Stimulated activated naive CD4-positive, alpha-beta T cell (primary cell): ENCODE measurements around the gene GNAI2.

ENCODE experiments used
- DNase-seq, 6 experiments: peaks; one replicate each; lab custom pipeline; 2025; lab: John Stamatoyannopoulos, UW

GNAI2 gene

DNA sequence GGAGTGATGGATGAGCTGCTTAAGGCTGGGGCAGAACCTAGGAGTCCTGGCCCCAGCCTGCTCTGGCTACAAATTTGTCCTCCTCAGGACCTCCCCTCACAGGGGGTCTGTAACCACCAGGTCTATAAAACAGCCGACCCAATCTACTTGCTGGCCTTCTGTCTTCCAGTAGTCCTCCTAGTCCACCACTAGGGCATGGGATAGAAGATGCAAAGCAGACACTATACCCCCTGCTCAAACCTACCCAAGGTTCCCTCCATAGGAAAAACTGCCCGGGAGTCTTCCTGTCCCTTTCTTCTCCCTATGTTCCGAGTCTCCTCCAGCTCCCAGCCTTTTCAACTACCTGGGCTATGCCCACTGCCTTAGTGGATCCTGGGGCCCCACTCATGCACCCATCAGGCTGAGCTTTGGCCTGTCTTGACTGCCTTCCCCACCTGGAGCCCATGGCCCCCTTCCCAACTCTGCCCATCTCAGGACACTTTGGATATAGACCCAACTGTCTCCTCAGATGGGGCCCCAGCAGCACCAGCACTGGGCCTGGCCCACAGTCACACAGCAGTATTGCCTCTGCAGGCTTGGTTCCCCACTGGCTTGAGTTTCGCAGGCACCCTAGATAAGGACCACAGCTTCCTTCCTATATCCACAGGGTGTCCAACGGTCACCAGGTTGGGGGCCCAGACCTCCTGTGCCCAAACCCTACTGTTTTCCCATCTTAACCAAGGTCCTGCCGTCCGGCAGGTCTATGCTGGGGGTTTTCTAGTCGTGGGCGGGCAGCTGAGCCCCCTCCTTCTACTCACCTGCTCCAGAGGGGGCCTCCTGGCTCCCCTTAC is 62.1 kb downstream of the GNAI2 start:
- DNase-seq: peak in 1 of 6 experiments; percentile 31

DNA sequence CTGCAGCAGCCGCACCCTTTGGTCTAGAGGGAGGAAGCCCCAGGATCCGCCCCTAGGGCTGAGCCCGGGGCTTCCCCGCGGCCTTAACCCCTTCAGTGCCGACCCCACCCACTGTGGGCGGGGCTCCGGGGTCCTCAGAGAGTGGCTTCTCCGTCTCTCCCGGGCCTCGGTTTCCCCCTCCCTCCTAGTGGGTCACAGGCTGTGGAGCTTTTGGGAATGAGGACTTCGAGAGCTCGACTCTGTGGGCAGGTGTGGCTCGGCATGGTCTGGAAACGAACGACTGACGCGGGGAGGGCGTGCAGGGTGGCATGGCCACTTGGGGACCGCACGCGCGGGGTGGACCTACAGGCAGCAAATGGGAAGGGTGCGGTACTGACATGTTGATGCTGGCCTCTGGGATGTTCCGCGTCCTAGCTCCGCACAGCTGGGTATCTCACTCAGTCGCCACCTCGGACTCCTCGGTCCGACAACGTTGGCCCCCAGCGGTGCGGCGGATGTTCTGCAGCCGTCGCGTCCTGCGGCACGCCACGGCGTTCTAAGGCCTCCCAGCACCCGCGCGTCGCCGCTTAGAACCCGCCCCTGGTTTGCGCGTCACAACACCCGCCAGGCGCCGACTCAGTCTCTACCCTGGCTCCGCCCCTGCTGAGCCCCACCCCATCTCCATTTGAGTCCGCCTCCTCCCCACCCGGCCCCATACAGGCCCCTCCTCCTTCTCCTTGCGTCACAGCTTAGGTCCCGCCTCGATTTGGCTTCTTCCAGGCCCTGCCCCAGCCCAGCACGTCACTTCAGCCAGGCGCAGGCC is 63.0 kb downstream of the GNAI2 start, which contains the start of the genes HYAL3 and NAA80:
TSS of gene HYAL3 (minus strand) at position 570 of the 802 bp plus-strand sequence. CDS start 3,803 bp downstream, outside the sequence.
TSS of gene NAA80 (minus strand) at position 570 of the 802 bp plus-strand sequence. CDS start 1,942 bp downstream, outside the sequence.
- DNase-seq: peak; percentile 96 to 100 (median 99)

DNA sequence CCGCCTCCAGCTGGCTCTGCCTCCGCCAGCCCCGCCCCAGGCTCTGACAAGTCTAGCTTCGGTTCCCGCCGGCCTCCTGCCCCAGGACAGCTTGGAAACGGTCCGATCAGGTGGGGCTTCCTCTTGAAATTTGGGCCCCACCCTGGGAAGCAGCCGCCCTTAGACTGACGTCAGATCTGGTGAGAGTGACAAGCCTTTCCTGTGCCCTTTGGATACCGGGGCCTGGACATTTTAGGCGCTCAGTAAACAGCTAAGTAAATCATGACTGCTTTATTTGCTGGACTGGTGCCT is 63.6 kb downstream of the GNAI2 start:
- DNase-seq: no peak

DNA sequence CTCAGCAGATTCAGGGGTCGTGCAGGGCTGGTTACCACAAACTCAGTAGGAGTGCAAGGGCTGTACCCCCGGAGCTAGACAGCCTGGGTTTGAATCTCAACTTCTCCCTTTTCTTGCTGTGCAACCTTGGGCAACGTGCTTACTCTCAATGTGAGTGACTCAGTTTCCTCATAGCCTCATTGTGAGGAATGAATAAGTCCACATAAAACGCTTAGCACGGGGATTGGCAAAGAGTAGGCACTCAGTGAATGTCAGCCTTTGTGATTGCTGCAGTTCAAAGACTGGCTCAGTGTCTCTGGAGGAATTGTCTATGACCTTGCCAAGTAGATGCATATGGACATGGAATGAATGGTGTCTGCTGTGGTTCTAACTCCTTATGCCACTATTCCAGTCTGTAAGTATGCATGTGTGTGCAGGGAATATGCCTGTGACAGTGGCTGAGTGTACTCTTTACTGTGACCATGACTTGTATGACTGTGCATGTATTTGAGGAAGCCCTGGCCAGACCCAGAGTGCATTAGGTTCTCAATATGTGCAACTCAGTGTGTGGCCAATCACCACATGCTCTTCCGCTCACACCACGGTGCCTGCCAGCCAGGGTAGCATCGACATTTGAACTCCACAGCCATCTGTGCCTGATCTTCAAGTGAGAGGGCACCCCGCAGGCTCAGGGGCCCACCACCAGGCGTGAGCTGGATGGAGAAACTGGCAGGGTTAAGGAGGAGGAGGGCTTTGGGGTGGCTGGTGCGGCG is 64.1 kb downstream of the GNAI2 start:
- DNase-seq: no peak

DNA sequence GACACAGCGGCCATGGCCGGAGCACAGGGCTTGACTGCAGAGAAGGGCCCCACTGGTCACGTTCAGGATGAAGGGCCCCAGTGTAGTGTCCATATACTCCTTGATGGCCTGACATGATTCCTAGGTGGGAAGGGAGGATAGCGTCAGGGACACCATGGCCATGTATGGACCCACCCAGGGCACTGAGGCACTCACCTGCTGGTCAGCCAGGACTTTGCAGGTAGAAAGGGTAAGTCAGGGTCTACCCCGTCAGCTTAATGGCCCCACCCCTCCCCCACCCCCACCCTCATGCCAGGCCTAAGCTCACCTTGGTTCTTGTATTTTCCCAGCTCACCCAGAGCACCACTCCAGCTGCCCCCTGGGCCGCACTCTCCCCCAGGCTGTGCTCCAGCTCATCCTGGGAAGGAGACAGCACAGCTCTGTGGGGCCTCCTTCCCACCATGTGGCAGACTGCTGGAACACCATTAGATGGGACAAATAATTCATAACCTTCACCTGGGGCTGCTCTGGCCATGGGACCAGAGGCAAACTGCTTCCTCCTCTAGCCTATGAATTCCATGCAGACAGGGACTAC is 64.8 kb downstream of the GNAI2 start:
- DNase-seq: no peak

DNA sequence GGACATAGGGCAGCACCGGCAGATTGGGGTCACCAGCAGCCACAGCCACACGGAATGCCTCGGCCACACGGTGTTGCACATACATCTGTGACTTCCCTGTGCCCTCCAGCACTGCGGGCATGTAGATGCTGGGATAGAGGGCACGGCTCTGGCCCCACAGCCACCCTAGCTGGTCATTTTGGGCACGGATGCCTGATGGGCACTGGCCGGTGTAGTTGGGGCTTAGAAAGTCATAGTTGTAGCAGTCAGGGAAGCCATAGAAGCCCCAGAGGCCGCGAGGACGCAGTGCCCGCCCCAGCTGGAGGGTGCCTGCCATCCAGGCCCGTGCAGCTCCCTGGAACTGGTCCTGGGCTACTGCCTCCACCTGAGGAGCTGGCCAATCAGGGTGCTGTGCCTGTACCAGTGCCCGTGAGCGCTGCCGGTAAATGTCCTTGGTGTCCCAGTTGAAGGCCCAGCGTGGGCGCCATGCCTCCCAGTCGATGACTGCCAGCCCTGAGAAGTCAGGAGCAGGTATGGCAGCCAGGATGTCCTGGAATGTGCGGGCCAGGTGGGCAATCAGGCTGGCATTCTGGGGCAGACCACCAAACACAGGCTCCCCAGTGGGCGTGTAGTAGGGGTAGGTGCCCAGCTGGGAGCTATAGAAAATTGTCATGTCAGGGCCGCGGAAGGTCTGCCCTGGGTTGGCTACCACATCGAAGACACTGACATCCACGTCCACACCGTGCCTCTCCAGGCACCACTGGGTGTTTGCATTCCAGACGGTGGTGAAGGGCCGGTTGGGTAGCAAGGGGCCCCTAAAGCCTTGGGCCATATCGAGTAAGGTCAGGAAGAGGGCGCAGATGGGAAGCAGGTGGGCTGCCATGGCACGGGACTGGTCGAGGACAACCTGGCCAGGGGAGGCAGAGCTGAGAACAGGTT is 66.3 kb downstream of the GNAI2 start:
- DNase-seq: no peak

DNA sequence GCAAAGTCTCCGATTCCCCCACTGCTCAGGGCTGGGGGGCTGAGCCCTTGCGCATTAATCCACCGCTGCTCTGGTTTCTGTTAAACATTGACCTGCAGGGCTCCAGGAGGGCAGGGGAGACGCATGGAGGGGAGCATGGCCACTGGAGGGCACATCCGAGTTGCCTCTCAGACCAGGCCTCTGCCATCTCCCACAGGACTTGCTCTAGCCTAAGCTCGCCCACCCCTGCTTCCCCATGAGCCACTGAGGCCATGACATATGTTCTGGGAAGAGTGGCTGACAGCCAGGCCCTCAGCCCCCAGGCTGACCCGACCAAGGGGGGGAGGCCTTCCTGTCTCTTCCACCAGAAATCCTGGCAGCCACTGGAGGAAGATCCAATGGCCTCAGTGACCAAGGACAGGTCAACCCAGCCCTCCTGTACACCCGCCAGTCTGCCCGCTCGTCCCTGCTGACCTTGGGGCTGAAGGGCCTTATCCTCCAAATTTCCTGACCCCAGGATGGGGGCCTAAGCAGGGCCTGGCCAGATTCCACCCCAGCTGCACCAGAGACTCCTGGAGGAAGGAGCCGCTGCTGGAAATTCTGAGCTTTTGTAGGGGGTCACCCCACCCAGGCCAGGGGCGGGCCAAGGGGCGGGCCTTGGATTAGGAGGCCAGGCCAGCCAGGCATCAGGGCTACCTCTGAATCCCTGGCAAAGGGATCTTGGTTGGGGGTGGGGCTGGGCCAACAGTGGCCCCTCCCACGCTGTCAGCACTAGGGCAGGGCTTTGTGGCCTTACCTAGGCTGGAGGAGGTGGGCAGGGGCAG is 67.2 kb downstream of the GNAI2 start, which contains the start of gene HYAL1:
TSS of gene HYAL1 (minus strand) at position 562 of the 803 bp plus-strand sequence. CDS start 618 bp downstream, outside the sequence.
- DNase-seq: no peak

DNA sequence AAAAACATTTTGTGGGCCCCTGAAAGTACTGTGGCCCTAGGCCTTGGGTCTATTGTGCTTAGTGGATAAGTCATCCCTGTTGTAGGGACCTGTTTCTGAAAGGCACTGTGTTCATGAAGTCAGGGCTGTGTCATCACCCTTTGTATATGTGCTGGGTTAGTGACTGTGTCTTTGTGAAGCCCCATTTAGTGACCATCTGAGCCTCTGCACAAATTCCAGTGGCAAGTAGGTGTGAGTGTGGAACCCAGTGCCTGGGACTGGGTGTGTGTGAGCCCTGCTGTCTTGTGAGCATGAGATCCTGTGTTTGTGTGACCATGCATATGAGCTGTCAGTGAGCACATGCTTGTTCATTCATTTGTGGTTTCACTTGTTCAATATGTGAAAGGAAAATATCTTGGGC is 68.6 kb downstream of the GNAI2 start:
- DNase-seq: no peak
